ENCODE data around the gene FAM151A.

Gene FAM151A

GRCh38 chr1:54614024-54614423, 9.3 kb downstream of the FAM151A start:
- no peak for DNase-seq (ENCODE audit: extremely low read depth, insufficient read length)
- TF ChIP-seq, protein P1, sequence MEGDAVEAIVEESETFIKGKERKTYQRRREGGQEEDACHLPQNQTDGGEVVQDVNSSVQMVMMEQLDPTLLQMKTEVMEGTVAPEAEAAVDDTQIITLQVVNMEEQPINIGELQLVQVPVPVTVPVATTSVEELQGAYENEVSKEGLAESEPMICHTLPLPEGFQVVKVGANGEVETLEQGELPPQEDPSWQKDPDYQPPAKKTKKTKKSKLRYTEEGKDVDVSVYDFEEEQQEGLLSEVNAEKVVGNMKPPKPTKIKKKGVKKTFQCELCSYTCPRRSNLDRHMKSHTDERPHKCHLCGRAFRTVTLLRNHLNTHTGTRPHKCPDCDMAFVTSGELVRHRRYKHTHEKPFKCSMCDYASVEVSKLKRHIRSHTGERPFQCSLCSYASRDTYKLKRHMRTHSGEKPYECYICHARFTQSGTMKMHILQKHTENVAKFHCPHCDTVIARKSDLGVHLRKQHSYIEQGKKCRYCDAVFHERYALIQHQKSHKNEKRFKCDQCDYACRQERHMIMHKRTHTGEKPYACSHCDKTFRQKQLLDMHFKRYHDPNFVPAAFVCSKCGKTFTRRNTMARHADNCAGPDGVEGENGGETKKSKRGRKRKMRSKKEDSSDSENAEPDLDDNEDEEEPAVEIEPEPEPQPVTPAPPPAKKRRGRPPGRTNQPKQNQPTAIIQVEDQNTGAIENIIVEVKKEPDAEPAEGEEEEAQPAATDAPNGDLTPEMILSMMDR (IDR thresholded peaks at IDR 0.05; ENCODE audit: insufficient read depth, low read length, poor library complexity, severe bottlenecking) = no peak

GRCh38 chr1:54611621-54612020, 11.7 kb downstream of the FAM151A start:
- no peaks in the 10 kb centered on the region; the same call in 1 of the 2 replicates for H3K27me3 ChIP-seq (replicated peaks; ENCODE audit: control insufficient read depth, insufficient read depth, low read length)
- TF ChIP-seq, protein P1 (IDR thresholded peaks at IDR 0.05; ENCODE audit: insufficient read depth, low read length, poor library complexity, severe bottlenecking) = no peak
- no peak overlapping the region for H3K4me3 ChIP-seq (replicated peaks; ENCODE audit: low read depth, low read length)
- no peaks in the 10 kb centered on the region for H3K36me3 ChIP-seq (ENCODE audit: control insufficient read depth, insufficient read depth, low read length)
- DNase-seq (ENCODE audit: extremely low read depth, insufficient read length) = no peak

More at GRCh38 chr1:54614024-54614423, 9.3 kb downstream of the FAM151A start:
- H3K36me3 ChIP-seq (ENCODE audit: control insufficient read depth, insufficient read depth, low read length) = no peaks in the 10 kb centered on the region
- no peak overlapping the region for H3K4me3 ChIP-seq (replicated peaks; ENCODE audit: low read depth, low read length)
- no peaks in the 10 kb centered on the region for H3K27me3 ChIP-seq (replicated peaks; ENCODE audit: control insufficient read depth, insufficient read depth, low read length)

DNA sequence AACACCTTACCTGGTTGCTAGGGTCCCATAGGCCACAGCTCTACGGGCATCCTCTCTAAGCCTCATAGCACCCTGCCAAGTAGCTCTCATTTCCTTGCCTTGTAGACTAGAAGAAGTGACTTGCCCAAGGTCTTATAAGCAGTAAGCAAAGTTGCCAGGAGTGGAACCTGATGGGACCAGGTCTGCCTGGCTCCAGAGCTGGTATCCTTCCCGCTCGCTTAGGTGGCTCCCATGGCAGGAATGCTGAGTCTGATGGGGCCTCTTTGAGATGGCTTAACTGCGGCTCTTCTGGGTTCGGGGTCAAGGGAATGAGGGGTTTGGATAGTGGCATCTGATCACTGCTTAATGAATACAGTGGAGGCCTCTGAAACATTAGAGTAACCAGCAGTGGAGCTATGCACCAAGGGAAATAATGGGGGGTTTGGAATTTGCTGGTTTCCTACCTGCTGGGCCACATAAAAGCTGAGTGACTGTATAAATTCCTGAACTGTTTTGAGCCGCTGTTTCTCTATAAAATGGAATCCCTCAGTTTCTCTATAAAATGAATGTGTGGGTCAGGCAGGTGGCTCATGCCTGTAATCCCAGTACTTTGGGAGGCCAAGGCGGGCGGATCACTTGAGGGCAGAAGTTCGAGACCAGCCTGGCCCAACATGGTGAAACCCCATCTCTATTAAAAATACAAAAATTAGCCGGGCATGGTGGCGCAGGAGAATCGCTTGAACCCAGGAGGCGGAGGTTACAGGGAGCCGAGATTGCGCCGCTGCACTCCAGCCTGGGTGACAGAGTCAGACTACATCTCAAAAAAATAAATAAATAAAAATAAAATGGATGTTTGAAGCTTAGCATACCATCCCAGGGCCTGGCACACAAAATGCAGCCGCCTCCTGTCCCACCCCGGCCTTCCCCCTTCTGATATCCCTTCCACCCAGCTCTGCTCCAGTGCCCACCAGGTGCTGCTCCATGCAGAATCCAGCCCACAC, 12.4 kb downstream of the FAM151A start:
- no peak overlapping the region for H3K4me3 ChIP-seq (replicated peaks; ENCODE audit: low read depth, low read length)
- no peaks in the 10 kb centered on the region for H3K36me3 ChIP-seq (ENCODE audit: control insufficient read depth, insufficient read depth, low read length)
- no peak for DNase-seq (ENCODE audit: extremely low read depth, insufficient read length)
- H3K27me3 ChIP-seq (replicated peaks; ENCODE audit: control insufficient read depth, insufficient read depth, low read length) = no peaks in the 10 kb centered on the region; the same call in 1 of the 2 replicates
- TF ChIP-seq, protein P1 (IDR thresholded peaks at IDR 0.05; ENCODE audit: insufficient read depth, low read length, poor library complexity, severe bottlenecking) = no peak

DNA sequence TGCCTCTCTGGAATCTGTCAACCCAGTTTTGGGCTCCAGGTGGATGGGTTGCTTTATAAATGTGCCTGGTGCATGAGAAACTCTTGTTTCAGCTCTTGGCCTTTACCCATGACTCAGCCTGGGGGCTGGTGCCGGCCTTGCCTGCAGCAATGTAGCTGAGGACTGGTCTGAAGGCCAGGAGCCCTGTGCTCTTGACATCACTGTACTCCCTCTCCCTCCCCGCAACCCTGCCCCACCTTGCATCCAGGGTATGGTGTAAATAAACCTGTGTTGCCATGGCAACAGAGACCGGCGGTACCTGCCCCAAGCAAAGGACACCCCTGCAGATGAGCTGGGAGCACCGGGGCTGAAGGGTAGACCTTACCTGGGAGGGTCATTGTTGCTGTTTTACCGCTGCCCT, 13.3 kb downstream of the FAM151A start:
- TF ChIP-seq, protein P1 (IDR thresholded peaks at IDR 0.05; ENCODE audit: insufficient read depth, low read length, poor library complexity, severe bottlenecking) = no peak
- H3K27me3 ChIP-seq (replicated peaks; ENCODE audit: control insufficient read depth, insufficient read depth, low read length) = no peaks in the 10 kb centered on the region; the same call in 1 of the 2 replicates
- no peak for DNase-seq (ENCODE audit: extremely low read depth, insufficient read length)
- H3K36me3 ChIP-seq (ENCODE audit: control insufficient read depth, insufficient read depth, low read length) = no peaks in the 10 kb centered on the region
- H3K4me3 ChIP-seq (replicated peaks; ENCODE audit: low read depth, low read length) = no peak overlapping the region

DNA sequence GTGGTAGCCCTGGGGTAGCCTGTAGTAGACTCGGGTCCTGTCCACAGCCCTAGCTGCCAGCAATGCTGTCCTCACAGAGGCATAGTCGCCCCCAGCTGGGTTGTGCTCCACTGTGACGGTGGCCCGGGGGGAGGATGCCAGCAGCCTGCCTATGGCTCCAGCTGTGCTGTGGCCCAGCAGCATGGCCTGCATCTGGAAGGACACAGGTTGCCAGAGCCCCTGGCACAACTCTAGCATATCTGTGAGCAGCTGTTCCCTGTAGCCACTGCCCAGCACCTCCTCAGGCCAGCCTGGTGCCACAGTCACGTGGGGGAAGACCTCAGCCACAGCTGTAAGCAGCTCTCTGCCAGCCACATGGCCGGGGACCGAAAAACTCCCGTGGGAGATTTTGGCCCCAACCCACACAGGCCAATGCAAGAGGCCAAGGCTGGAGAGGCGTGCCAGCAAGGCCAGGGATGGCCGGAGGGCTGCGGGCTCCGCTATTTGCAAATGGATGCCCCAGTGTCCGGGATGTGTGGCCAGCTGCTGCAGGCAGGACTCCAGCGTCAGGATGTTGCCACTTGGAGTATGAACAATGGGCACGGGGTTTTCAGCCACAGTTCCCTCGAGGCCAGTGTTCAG, 13.9 kb downstream of the FAM151A start:
- no peak for DNase-seq (ENCODE audit: extremely low read depth, insufficient read length)
- no peaks in the 10 kb centered on the region for H3K36me3 ChIP-seq (ENCODE audit: control insufficient read depth, insufficient read depth, low read length)
- no peaks in the 10 kb centered on the region; the same call in 1 of the 2 replicates for H3K27me3 ChIP-seq (replicated peaks; ENCODE audit: control insufficient read depth, insufficient read depth, low read length)
- H3K4me3 ChIP-seq (replicated peaks; ENCODE audit: low read depth, low read length) = no peak overlapping the region
- TF ChIP-seq, protein P1 (IDR thresholded peaks at IDR 0.05; ENCODE audit: insufficient read depth, low read length, poor library complexity, severe bottlenecking) = no peak
